Measurements from ENCODE around the gene SLC39A13. TPM values are rescaled to one million over a fixed set of nuclear protein-coding genes. Genes with fewer than 3 reads are reported as not detected.
A peak's percentile ranks its signal among the peaks of the same experiment; 100 is the strongest.

SLC39A13 gene
- total and polyA plus RNA-seq, 2 donors from 2014 or later: 80.6 to 93.2 TPM

- H3K9ac ChIP-seq (ENCODE audit: low read length in 3 of 3): no peak overlapping the region
- H3K27me3 ChIP-seq (ENCODE audit: control insufficient read depth, insufficient read depth, low read length): no peaks in the 10 kb centered on the region
- H3K9me3 ChIP-seq (ENCODE audit: control insufficient read depth in 2 of 3, insufficient read depth in 1 of 3, low read length in 3 of 3): no peaks in the 10 kb centered on the region
- H3K36me3 ChIP-seq (ENCODE audit: control insufficient read depth in 2 of 3, insufficient read depth in 3 of 3, low read length in 3 of 3): no peaks in the 10 kb centered on the region
- no peaks in the 10 kb centered on the region for H3K4me1 ChIP-seq (ENCODE audit: control insufficient read depth in 2 of 3, insufficient read depth in 2 of 3, low read depth in 1 of 3, low read length in 3 of 3)
- no peak for FAIRE-seq
- TF ChIP-seq CTCF (IDR thresholded peaks at IDR 0.05; ENCODE audit: borderline replicate concordance, extremely low read depth, insufficient read depth): no peak
- no peak overlapping the region for H3K4me3 ChIP-seq (ENCODE audit: low read length in 3 of 3)
- intact Hi-C loops (cut with DNase I): no loop called here
- DNase-seq: peak in 1 of 5 donors; percentile 21
- no peak overlapping the region for H3K27ac ChIP-seq (ENCODE audit: low read depth in 2 of 2, low read length in 2 of 2)
Measured at GRCh38 chr11:47437746-47438418, 29.5 kb downstream of the SLC39A13 start.

DNA sequence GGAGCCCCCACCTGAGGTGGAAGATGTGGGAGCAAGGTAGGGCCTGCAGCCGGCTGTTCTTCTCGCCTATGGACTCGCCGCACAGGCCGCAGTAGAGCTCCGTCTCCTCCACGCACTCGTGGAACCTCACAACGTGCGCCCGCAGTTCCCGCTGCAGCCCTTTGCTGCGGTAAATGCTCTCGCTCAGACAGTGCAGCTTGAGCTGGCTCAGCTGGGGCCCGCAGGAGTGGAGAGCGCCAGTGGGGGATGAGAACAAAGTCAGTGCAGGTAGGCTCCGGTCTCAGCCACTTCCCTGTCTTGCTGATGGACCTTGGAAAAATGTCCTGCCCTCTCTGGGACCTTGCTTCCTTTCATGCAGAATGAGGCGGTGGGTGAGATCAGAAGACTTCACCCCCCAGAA, 30.3 kb downstream of the SLC39A13 start:
- Histone ChIP-seq H3K27ac (ENCODE audit: low read depth in 2 of 2, low read length in 2 of 2) (no peak overlapping the region), H3K9ac (ENCODE audit: low read length in 3 of 3) (no peak overlapping the region), H3K4me1 (ENCODE audit: control insufficient read depth in 2 of 3, insufficient read depth in 2 of 3, low read depth in 1 of 3, low read length in 3 of 3) (no peaks in the 10 kb centered on the region), H3K36me3 (ENCODE audit: control insufficient read depth in 2 of 3, insufficient read depth in 3 of 3, low read length in 3 of 3) (no peaks in the 10 kb centered on the region), H3K27me3 (ENCODE audit: control insufficient read depth, insufficient read depth, low read length) (no peaks in the 10 kb centered on the region), H3K9me3 (ENCODE audit: control insufficient read depth in 2 of 3, insufficient read depth in 1 of 3, low read length in 3 of 3) (no peaks in the 10 kb centered on the region), H3K4me3 (ENCODE audit: low read length in 3 of 3) (no peak overlapping the region)
- no peak for TF ChIP-seq CTCF (IDR thresholded peaks at IDR 0.05; ENCODE audit: borderline replicate concordance, extremely low read depth, insufficient read depth)
- no peak for DNase-seq
- intact Hi-C loops (cut with DNase I): no loop called here
- FAIRE-seq: no peak

- intact Hi-C loops (cut with DNase I): no loop called here
- FAIRE-seq: no peak
Measured at GRCh38 chr11:47440054-47440476, 31.7 kb downstream of the SLC39A13 start.

More at GRCh38 chr11:47440054-47440476, 31.7 kb downstream of the SLC39A13 start:
- H3K4me3 ChIP-seq (ENCODE audit: low read length in 3 of 3): no peak overlapping the region
- no peak overlapping the region for H3K27ac ChIP-seq (ENCODE audit: low read depth in 2 of 2, low read length in 2 of 2)
- no peaks in the 10 kb centered on the region for H3K9me3 ChIP-seq (ENCODE audit: control insufficient read depth in 2 of 3, insufficient read depth in 1 of 3, low read length in 3 of 3)
- no peaks in the 10 kb centered on the region for H3K27me3 ChIP-seq (ENCODE audit: control insufficient read depth, insufficient read depth, low read length)
- DNase-seq: no peak
- no peak for TF ChIP-seq CTCF (IDR thresholded peaks at IDR 0.05; ENCODE audit: borderline replicate concordance, extremely low read depth, insufficient read depth)
- H3K9ac ChIP-seq (ENCODE audit: low read length in 3 of 3): no peak overlapping the region
- H3K36me3 ChIP-seq (ENCODE audit: control insufficient read depth in 2 of 3, insufficient read depth in 3 of 3, low read length in 3 of 3): no peaks in the 10 kb centered on the region
- no peaks in the 10 kb centered on the region for H3K4me1 ChIP-seq (ENCODE audit: control insufficient read depth in 2 of 3, insufficient read depth in 2 of 3, low read depth in 1 of 3, low read length in 3 of 3)

Measured in kidney (tissue), 14 donors.